Thoracic aorta (tissue), 2 donors: ENCODE data around the gene MGAT5. TPM values are rescaled to one million over a fixed set of nuclear protein-coding genes. Genes with fewer than 3 reads are reported as not detected.

Source experiments
- ATAC-seq: fragments of 150-250 bp; one replicate; pipeline ENCODE4 v1.8.0; 2017; ENCODE audit warnings: low read depth; ENCODE audit not compliant: insufficient number of reproducible peaks, low FRiP score
- DNase-seq: peaks from one replicate; pipeline ENCODE4 v3.0.0-alpha.2; 2020; ENCODE audit warnings: low spot score
- H3K27ac ChIP-seq, 2 donors: fragments of 200-600 bp; sonication (generic); 1 replicate in 1 of 2; 2 replicates in 1 of 2; pipeline ENCODE4 v1.5.1; 2016; ENCODE audit warnings: mild to moderate bottlenecking in 2 of 2, moderate library complexity in 2 of 2
- H3K27me3 ChIP-seq: fragments of 200-600 bp; sonication (generic); replicated peaks from 2 replicates; pipeline ENCODE4 v1.6.0; 2016; ENCODE audit warnings: mild to moderate bottlenecking; ENCODE audit not compliant: insufficient read depth
- H3K36me3 ChIP-seq: fragments of 200-600 bp; sonication (generic); one replicate; pipeline ENCODE4 v1.5.1; 2016
- H3K4me1 ChIP-seq, 2 donors: fragments of 200-600 bp; sonication (generic); 1 replicate in 1 of 2; 2 replicates in 1 of 2; pipeline versions ENCODE4 v1.5.1 to v1.6.0; 2016; ENCODE audit warnings: low read depth in 2 of 2, mild to moderate bottlenecking in 1 of 2; ENCODE audit not compliant: control insufficient read depth in 1 of 2
- H3K4me3 ChIP-seq: fragments of 200-600 bp; sonication (generic); 2 replicates; pipeline ENCODE4 v1.5.1; 2016; ENCODE audit warnings: mild to moderate bottlenecking
- H3K9me3 ChIP-seq: fragments of 200-600 bp; sonication (generic); 2 replicates; pipeline ENCODE4 v1.5.1; 2016
- CTCF ChIP-seq: fragments of 200-600 bp; sonication (generic); IDR thresholded peaks from one replicate; pipeline ENCODE4 v1.5.1; 2019; ENCODE audit warnings: antibody characterized with exemption
- total RNA-seq, 2 donors: library from RNA; depleted of rRNA; stranded (reverse); fragments of >200 nt; gene quantifications; one replicate each; pipeline versions ENCODE4 v1.1.0 to v1.2.3, GENCODE V29; 2016

Gene MGAT5
- total RNA-seq, 2 donors from 2014 or later = 43.9 to 95.3 TPM

- Histone ChIP-seq H3K4me1 (no peaks in the 10 kb centered on the region), H3K27me3 (no peaks in the 10 kb centered on the region), H3K9me3 (no peaks in the 10 kb centered on the region), H3K4me3 (no peak overlapping the region), H3K27ac (no peak overlapping the region), H3K36me3 (peaks cover 3% of the 10 kb centered on the region)
- DNase-seq (no peak), ATAC-seq (no peak)
- no peak for TF ChIP-seq CTCF
Measured at GRCh38 chr2:134453476-134453875, 199.6 kb downstream of the MGAT5 start.

GRCh38 chr2:134453973-134454372, 200.1 kb downstream of the MGAT5 start:
- no peak for ATAC-seq
- Histone ChIP-seq H3K27me3 (no peaks in the 10 kb centered on the region), H3K9me3 (no peaks in the 10 kb centered on the region), H3K4me1 (no peaks in the 10 kb centered on the region), H3K27ac (no peak overlapping the region), H3K4me3 (no peak overlapping the region), H3K36me3 (no peaks in the 10 kb centered on the region)
- DNase-seq = no peak
- TF ChIP-seq CTCF = no peak

GRCh38 chr2:134454426-134454825, 200.6 kb downstream of the MGAT5 start:
- TF ChIP-seq CTCF = no peak
- no peaks in the 10 kb centered on the region for H3K4me1 ChIP-seq
- no peaks in the 10 kb centered on the region for H3K36me3 ChIP-seq
- no peak for DNase-seq
- H3K9me3 ChIP-seq = no peaks in the 10 kb centered on the region
- H3K27ac ChIP-seq = no peak overlapping the region
- H3K4me3 ChIP-seq = no peak overlapping the region
- no peaks in the 10 kb centered on the region for H3K27me3 ChIP-seq
- no peak for ATAC-seq

- DNase-seq = no peak
- no peak for TF ChIP-seq CTCF
Measured at GRCh38 chr2:134454931-134455330, 201.1 kb downstream of the MGAT5 start.

GRCh38 chr2:134455426-134455825, 201.6 kb downstream of the MGAT5 start:
- Histone ChIP-seq H3K4me1 (no peaks in the 10 kb centered on the region), H3K27me3 (no peaks in the 10 kb centered on the region), H3K27ac (no peak overlapping the region), H3K9me3 (no peaks in the 10 kb centered on the region), H3K36me3 (no peaks in the 10 kb centered on the region), H3K4me3 (no peak overlapping the region)
- ATAC-seq (no peak), DNase-seq (no peak)
- TF ChIP-seq CTCF = no peak

More at GRCh38 chr2:134454931-134455330, 201.1 kb downstream of the MGAT5 start:
- H3K4me3 ChIP-seq = no peak overlapping the region
- no peaks in the 10 kb centered on the region for H3K4me1 ChIP-seq
- H3K27ac ChIP-seq = no peak overlapping the region
- no peaks in the 10 kb centered on the region for H3K27me3 ChIP-seq
- H3K9me3 ChIP-seq = no peaks in the 10 kb centered on the region
- ATAC-seq = no peak
- no peaks in the 10 kb centered on the region for H3K36me3 ChIP-seq
